B cell (primary cell): ENCODE results near the gene OTOP3. TPM values are rescaled to one million over a fixed set of nuclear protein-coding genes. Genes with fewer than 3 reads are reported as not detected.
"Not testable (repeated sequence)": the region's sequence is repeated elsewhere in the genome, so short reads cannot be mapped to it uniquely, and the experiment has no call there.

Experiments used
- ATAC-seq: fragments of 200-7000 bp; cut with Tn5 transposase; one replicate; pipeline ENCODE4 v1.10.0; 2021; ENCODE audit warnings: low read depth, mild to moderate bottlenecking, moderate number of reproducible peaks, moderate library complexity
- CTCF ChIA-PET: fragments of 350-600 bp; sonication (Branson Sonifier 250); formaldehyde crosslinking; loops from one replicate; lab custom pipeline; 2021; ENCODE audit warnings: antibody characterized with exemption, inconsistent platforms; lab: Charles Lee
- POLR2A ChIA-PET: fragments of 350-600 bp; sonication (Branson Sonifier 250); formaldehyde crosslinking; loops from one replicate; lab custom pipeline; 2021; ENCODE audit warnings: antibody characterized with exemption; lab: Charles Lee
- DNase-seq: peaks from one replicate; pipeline ENCODE4 v3.0.0; 2013
- H2AFZ ChIP-seq: 2 replicates; pipeline ENCODE4 v1.6.1; 2012; ENCODE audit warnings: mild to moderate bottlenecking, low read depth, low read length; ENCODE audit not compliant: insufficient read depth, poor library complexity, severe bottlenecking
- H3K27ac ChIP-seq, 2 donors: 1 replicate in 1 of 2; 2 replicates in 1 of 2; pipeline ENCODE4 v1.5.1; 2012 to 2013; ENCODE audit warnings: low read length in 2 of 2, mild to moderate bottlenecking in 2 of 2, moderate library complexity in 1 of 2
- H3K27me3 ChIP-seq, 4 experiments: fragments of 200-600 bp in 1 of 4; sonication (generic) in 1 of 4; replicated peaks in 1 of 4; 1 replicate in 2 of 4; 2 replicates in 2 of 4; pipeline versions ENCODE4 v1.6.1 to v1.7.0; 2013 to 2016; ENCODE audit warnings: low read length in 3 of 4, mild to moderate bottlenecking in 2 of 4, mixed read lengths in 1 of 4, moderate library complexity in 1 of 4; ENCODE audit not compliant: insufficient read depth in 4 of 4, control insufficient read depth in 3 of 4; ENCODE audit errors: control extremely low read depth in 1 of 4
- H3K36me3 ChIP-seq, 2 experiments: replicated peaks in 1 of 2; 1 replicate in 1 of 2; 2 replicates in 1 of 2; pipeline versions ENCODE4 v1.6.1 to v1.7.1; 2013; ENCODE audit warnings: low read length in 1 of 2; ENCODE audit not compliant: insufficient read depth in 2 of 2, control insufficient read depth in 1 of 2; ENCODE audit errors: control extremely low read depth in 1 of 2, extremely low read depth in 1 of 2
- H3K4me1 ChIP-seq, 2 donors: fragments of 200-600 bp in 1 of 2; sonication (generic) in 1 of 2; 1 replicate in 1 of 2; 2 replicates in 1 of 2; pipeline versions ENCODE4 v1.5.1 to v1.6.1; 2013 to 2017; ENCODE audit warnings: low read length in 2 of 2; ENCODE audit not compliant: control insufficient read depth in 2 of 2, insufficient read depth in 2 of 2
- H3K4me2 ChIP-seq: replicated peaks from 2 replicates; pipeline ENCODE3; 2012; ENCODE audit warnings: mild to moderate bottlenecking, low read depth, low read length; ENCODE audit not compliant: poor library complexity, severe bottlenecking
- H3K4me3 ChIP-seq, 5 experiments: fragments of 200-600 bp in 1 of 5; sonication (generic) in 1 of 5; 1 replicate in 3 of 5; 2 replicates in 2 of 5; pipeline versions ENCODE4 v1.5.1 to v1.7.0; 2011 to 2016; ENCODE audit warnings: low read length in 4 of 5, mild to moderate bottlenecking in 4 of 5, low read depth in 2 of 5, control low read depth in 1 of 5, moderate library complexity in 1 of 5; ENCODE audit not compliant: insufficient read depth in 1 of 5; ENCODE audit errors: control extremely low read depth in 1 of 5, extremely low read depth in 1 of 5
- H3K79me2 ChIP-seq: fragments of 200-600 bp; sonication (generic); one replicate; pipeline ENCODE4 v1.6.0; 2016; ENCODE audit warnings: low read length; ENCODE audit not compliant: control insufficient read depth, insufficient read depth
- H3K9ac ChIP-seq: fragments of 200-600 bp; sonication (generic); 2 replicates; pipeline ENCODE4 v1.6.1; 2017; ENCODE audit warnings: mild to moderate bottlenecking, low read length, moderate library complexity
- H3K9me3 ChIP-seq, 3 donors: one replicate each; pipeline versions ENCODE4 v1.6.1 to v1.7.1; 2013; ENCODE audit warnings: low read length in 2 of 3; ENCODE audit not compliant: control insufficient read depth in 2 of 3, insufficient read depth in 1 of 3; ENCODE audit errors: control extremely low read depth in 1 of 3
- H4K20me1 ChIP-seq: 2 replicates; pipeline ENCODE4 v1.6.0; 2012; ENCODE audit warnings: mild to moderate bottlenecking, low read length; ENCODE audit not compliant: insufficient read depth, control insufficient read depth, poor library complexity, severe bottlenecking
- H3K27ac Mint-ChIP-seq: one replicate; pipeline ENCODE4 v1.8.0; 2021; ENCODE audit warnings: mixed read lengths
- H3K27me3 Mint-ChIP-seq: one replicate; pipeline ENCODE4 v1.8.0; 2021; ENCODE audit warnings: mixed read lengths
- H3K4me1 Mint-ChIP-seq: one replicate; pipeline ENCODE4 v1.8.0; 2021; ENCODE audit warnings: mixed read lengths
- H3K4me3 Mint-ChIP-seq: one replicate; pipeline ENCODE4 v1.8.0; 2021; ENCODE audit warnings: mixed read lengths
- H3K9me3 Mint-ChIP-seq: one replicate; pipeline ENCODE4 v1.8.0; 2022; ENCODE audit warnings: mixed read lengths; ENCODE audit not compliant: insufficient read depth
- EZH2 ChIP-seq: IDR thresholded peaks from 2 replicates; pipeline ENCODE4 v1.6.1; 2012; ENCODE audit warnings: borderline replicate concordance, low read depth, mild to moderate bottlenecking, moderate library complexity, low read length; ENCODE audit not compliant: insufficient read depth, poor library complexity, severe bottlenecking
- WGBS: methylation state at CpG from one replicate; pipeline ENCODE4 v1.1.5; 2013; ENCODE audit warnings: missing lambda C conversion rate; ENCODE audit not compliant: insufficient coverage; 5-methylcytosine and 5-hydroxymethylcytosine counted together
- intact Hi-C: fragments of 100-400 bp; cut with micrococcal nuclease; formaldehyde crosslinking; loops from one replicate; pipeline ENCODE4 v1.10.0; 2022
- polyA plus RNA-seq: library from polyadenylated mRNA; depleted of rRNA; stranded (reverse); fragments of >200 nt; gene quantifications from 2 replicates; pipeline ENCODE4 v1.2.3, GENCODE V29; 2012
- total RNA-seq, 2 donors: library from RNA; stranded (reverse); fragments of 120-200 nt in 1 of 2; gene quantifications; 1 replicate in 1 of 2; 2 replicates in 1 of 2; pipeline versions ENCODE4 v1.2.3 to v1.2.4, GENCODE V29; 2013 to 2022
- TF ChIP-seq, protein P1 (sequence below): fragments of 200-600 bp; IDR thresholded peaks from one replicate; pipeline ENCODE4 v1.8.0; 2022; ENCODE audit warnings: antibody characterized with exemption, mild to moderate bottlenecking

The OTOP3 gene
- total and polyA plus RNA-seq, 2 donors (not counting 1 experiment from before 2014, with no cell fraction given) = not detected

DNA sequence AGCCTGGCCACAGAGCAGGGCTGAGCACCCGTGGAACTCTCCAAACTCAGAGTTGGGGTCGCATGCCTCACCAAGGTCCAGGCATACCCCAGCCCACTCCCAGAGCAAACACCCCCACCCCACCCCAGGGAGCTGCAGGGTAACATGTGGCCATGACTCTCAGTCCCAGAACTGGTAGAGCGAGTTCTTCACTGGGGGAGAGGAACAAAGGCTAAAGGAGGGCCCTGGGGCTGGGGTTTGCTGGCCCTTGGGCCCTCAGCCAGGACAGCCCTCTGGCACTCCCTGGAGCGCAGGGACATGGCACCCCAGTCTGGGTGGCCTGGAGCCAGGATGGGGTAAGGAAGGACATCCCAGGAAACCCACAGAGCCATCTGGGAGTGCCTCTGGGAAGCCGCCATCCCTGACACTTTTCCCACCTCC, 32.7 kb downstream of the OTOP3 start:
- no peaks in the 10 kb centered on the region for H3K36me3 ChIP-seq
- no peak overlapping the region for H3K9ac ChIP-seq
- no peak overlapping the region for H2AFZ ChIP-seq
- H4K20me1 ChIP-seq = no peaks in the 10 kb centered on the region
- no peak overlapping the region for H3K4me3 ChIP-seq
- POLR2A ChIA-PET = no interaction called here
- H3K4me1 ChIP-seq = peaks cover 13 to 16% of the 10 kb centered on the region in 2 donors
- intact Hi-C loops = no loop called here
- ATAC-seq (no peak), DNase-seq (no peak)
- 92% methylated on average over 5 of the region's 5 CpGs for WGBS
- Mint-ChIP-seq H3K27me3 (peaks cover 21% of the 10 kb centered on the region), H3K27ac (no peak overlapping the region), H3K9me3 (no peaks in the 10 kb centered on the region), H3K4me3 (no peak overlapping the region), H3K4me1 (peaks cover 9% of the 10 kb centered on the region)
- peaks cover 0 to 22% (median 5%) of the 10 kb centered on the region in 4 experiments for H3K27me3 ChIP-seq
- peaks cover 0 to 6% (median 0%) of the 10 kb centered on the region in 3 donors for H3K9me3 ChIP-seq
- no peaks in the 10 kb centered on the region for H3K79me2 ChIP-seq
- H3K27ac ChIP-seq = no peak overlapping the region
- no peak for TF ChIP-seq EZH2
- TF ChIP-seq, protein P1, sequence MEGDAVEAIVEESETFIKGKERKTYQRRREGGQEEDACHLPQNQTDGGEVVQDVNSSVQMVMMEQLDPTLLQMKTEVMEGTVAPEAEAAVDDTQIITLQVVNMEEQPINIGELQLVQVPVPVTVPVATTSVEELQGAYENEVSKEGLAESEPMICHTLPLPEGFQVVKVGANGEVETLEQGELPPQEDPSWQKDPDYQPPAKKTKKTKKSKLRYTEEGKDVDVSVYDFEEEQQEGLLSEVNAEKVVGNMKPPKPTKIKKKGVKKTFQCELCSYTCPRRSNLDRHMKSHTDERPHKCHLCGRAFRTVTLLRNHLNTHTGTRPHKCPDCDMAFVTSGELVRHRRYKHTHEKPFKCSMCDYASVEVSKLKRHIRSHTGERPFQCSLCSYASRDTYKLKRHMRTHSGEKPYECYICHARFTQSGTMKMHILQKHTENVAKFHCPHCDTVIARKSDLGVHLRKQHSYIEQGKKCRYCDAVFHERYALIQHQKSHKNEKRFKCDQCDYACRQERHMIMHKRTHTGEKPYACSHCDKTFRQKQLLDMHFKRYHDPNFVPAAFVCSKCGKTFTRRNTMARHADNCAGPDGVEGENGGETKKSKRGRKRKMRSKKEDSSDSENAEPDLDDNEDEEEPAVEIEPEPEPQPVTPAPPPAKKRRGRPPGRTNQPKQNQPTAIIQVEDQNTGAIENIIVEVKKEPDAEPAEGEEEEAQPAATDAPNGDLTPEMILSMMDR = no peak
- CTCF ChIA-PET = interaction anchor here (1.7 to 5.9 kb wide), 2 partner anchors 10 to 11 kb away, joined by 5 to 32 read pairs; no protein-coding TSS in a partner anchor
- no peak overlapping the region for H3K4me2 ChIP-seq

DNA sequence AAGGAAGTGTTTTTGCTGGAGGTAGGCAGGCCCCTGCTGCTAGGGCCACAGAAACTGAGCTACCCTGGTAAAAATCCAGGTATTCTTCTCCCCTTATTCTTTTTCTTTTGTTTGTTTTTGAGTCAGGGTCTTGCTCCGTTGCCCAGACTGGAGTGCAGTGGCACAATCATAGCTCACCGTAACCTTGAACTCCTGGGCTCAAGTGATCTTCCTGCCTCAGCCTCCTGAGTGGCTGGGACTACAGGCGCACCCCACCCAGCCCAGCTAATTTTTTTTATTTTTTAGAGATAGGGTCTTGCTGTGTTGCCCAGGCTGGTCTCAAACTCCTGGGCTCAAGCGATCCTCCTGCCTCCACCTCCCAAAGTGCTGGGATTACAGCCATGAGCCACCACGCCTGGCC, 33.8 kb downstream of the OTOP3 start:
- H3K4me1 Mint-ChIP-seq, H3K79me2 ChIP-seq, ATAC-seq, DNase-seq, H3K9me3 ChIP-seq, H2AFZ ChIP-seq, H3K4me3 Mint-ChIP-seq, H3K36me3 ChIP-seq, H3K9me3 Mint-ChIP-seq, H3K9ac ChIP-seq, H3K4me3 ChIP-seq, H3K4me2 ChIP-seq, H4K20me1 ChIP-seq, H3K27ac ChIP-seq, H3K27ac Mint-ChIP-seq, intact Hi-C loops: not testable (repeated sequence)
- H3K27me3 Mint-ChIP-seq = peaks cover 23% of the 10 kb centered on the region
- WGBS = 100% methylated on average over 2 of the region's 5 CpGs
- peaks cover 13 to 16% of the 10 kb centered on the region in 2 donors for H3K4me1 ChIP-seq
- peaks cover 0 to 32% (median 9%) of the 10 kb centered on the region in 4 experiments for H3K27me3 ChIP-seq
- CTCF ChIA-PET = interaction anchor here (0.7 to 5.9 kb wide), 4 partner anchors 8 to 178 kb away, joined by 3 to 32 read pairs (median 4); no protein-coding TSS in a partner anchor
- POLR2A ChIA-PET = interaction anchor here (0.7 kb wide), 1 partner anchor 14 kb away, joined by 4 read pairs; no protein-coding TSS in a partner anchor
